GM18526 (cell line): Measurements from ENCODE around the gene NKD2.

Experiments
- POLR2A ChIP-seq: IDR thresholded peaks from 3 replicates; pipeline ENCODE4 v1.6.1; 2011; ENCODE audit not compliant: insufficient read length; ENCODE audit errors: extremely low read depth

The NKD2 gene

GRCh38 chr5:1013238-1013947 lies 4.8 kb downstream of the NKD2 start:
- TF ChIP-seq POLR2A = no peak

GRCh38 chr5:1013948-1014301 lies 5.3 kb downstream of the NKD2 start:
- TF ChIP-seq POLR2A = no peak

GRCh38 chr5:1014346-1014745 lies 5.7 kb downstream of the NKD2 start:
- no peak for TF ChIP-seq POLR2A

- TF ChIP-seq POLR2A = no peak
These were observed 6.2 kb downstream of the NKD2 start for GRCh38 chr5:1014781-1015221.

GRCh38 chr5:1015507-1015906 lies 6.9 kb downstream of the NKD2 start:
- no peak for TF ChIP-seq POLR2A

- no peak for TF ChIP-seq POLR2A
These were observed 7.4 kb downstream of the NKD2 start for GRCh38 chr5:1016036-1016435.

- no peak for TF ChIP-seq POLR2A
These were observed 7.9 kb downstream of the NKD2 start for GRCh38 chr5:1016476-1016875.

- TF ChIP-seq POLR2A = no peak
These were observed 8.5 kb downstream of the NKD2 start for GRCh38 chr5:1017056-1017455.

- no peak for TF ChIP-seq POLR2A
These were observed 9.3 kb downstream of the NKD2 start for GRCh38 chr5:1017691-1018455.

GRCh38 chr5:1018596-1018995 lies 10.0 kb downstream of the NKD2 start:
- no peak for TF ChIP-seq POLR2A

- no peak for TF ChIP-seq POLR2A
These were observed 10.7 kb downstream of the NKD2 start for GRCh38 chr5:1019001-1019905.

- TF ChIP-seq POLR2A = no peak
These were observed 11.9 kb downstream of the NKD2 start for GRCh38 chr5:1020452-1020961.

- TF ChIP-seq POLR2A = no peak
These were observed 12.8 kb downstream of the NKD2 start for GRCh38 chr5:1021136-1021968.
